RWPE1 (cell line): ENCODE measurements around the gene OR8H2.
"Not testable (repeated sequence)": the region's sequence is repeated elsewhere in the genome, so short reads cannot be mapped to it uniquely, and the experiment has no call there.

Source experiments
- CTCF ChIA-PET: fragments of 350-600 bp; sonication (Branson Sonifier 250); formaldehyde crosslinking; extraction: SDS; loops from one replicate; lab custom pipeline; 2021; lab: Yijun Ruan, JAX
- POLR2A ChIA-PET: fragments of 400-600 bp; formaldehyde crosslinking; extraction: SDS; loops from one replicate; lab custom pipeline; 2020; ENCODE audit warnings: antibody characterized with exemption; ENCODE audit not compliant: low non-redundant PET; lab: Yijun Ruan, JAX
- DNase-seq: peaks from one replicate; pipeline ENCODE4 v3.0.0; 2012; ENCODE audit warnings: low spot score
- H3K27ac ChIP-seq: fragments of 450-650 bp; 2 replicates; pipeline ENCODE4 v1.5.1; 2017
- CTCF ChIP-seq: fragments of 450-650 bp; conservative IDR thresholded peaks from 2 replicates; pipeline ENCODE4 v1.5.1; 2017; ENCODE audit warnings: low read depth, mild to moderate bottlenecking

OR8H2 gene

GRCh38 chr11:56103210-56103737, at the start of gene OR8H2:
Gene OR8H2 (plus strand): TSS chr11:56103687. CDS start chr11:56105043, 1,356 bp downstream.
- no peak for TF ChIP-seq CTCF
- DNase-seq: no peak
- ChIA-PET POLR2A (no interaction called here), CTCF (no interaction called here)
- H3K27ac ChIP-seq: no peak within 1 kb of the TSS

GRCh38 chr11:56056366-56056765, 47.1 kb upstream of the OR8H2 start:
- DNase-seq, POLR2A ChIA-PET, H3K27ac ChIP-seq, CTCF ChIA-PET: not testable (repeated sequence)

GRCh38 chr11:56057661-56058237, 45.7 kb upstream of the OR8H2 start:
- DNase-seq, CTCF ChIA-PET, H3K27ac ChIP-seq, POLR2A ChIA-PET: not testable (repeated sequence)

GRCh38 chr11:56058260-56058780, 45.2 kb upstream of the OR8H2 start:
- DNase-seq, POLR2A ChIA-PET, H3K27ac ChIP-seq, CTCF ChIA-PET: not testable (repeated sequence)

- CTCF ChIA-PET: no interaction called here
- H3K27ac ChIP-seq: no peak overlapping the region
- no peak for TF ChIP-seq CTCF
- DNase-seq: no peak
- POLR2A ChIA-PET: no interaction called here
Measured at GRCh38 chr11:56066980-56067379, 36.5 kb upstream of the OR8H2 start.

- CTCF ChIA-PET: no interaction called here
- H3K27ac ChIP-seq: no peak overlapping the region
- no peak for DNase-seq
- TF ChIP-seq CTCF: no peak
- POLR2A ChIA-PET: no interaction called here
Measured at GRCh38 chr11:56089697-56090096, 13.8 kb upstream of the OR8H2 start.

- POLR2A ChIA-PET: no interaction called here
- no peak within 1 kb of the TSS for H3K27ac ChIP-seq
- DNase-seq: no peak
- CTCF ChIA-PET: no interaction called here
- no peak for TF ChIP-seq CTCF
Measured at GRCh38 chr11:56093008-56093407, 10.5 kb upstream of the OR8H2 start, which contains the start of gene OR8I2. Gene OR8I2 (plus strand): TSS chr11:56093308. CDS start chr11:56093308, 0 bp downstream.

GRCh38 chr11:56122073-56122472, 18.6 kb downstream of the OR8H2 start, which contains the start of gene OR8H3:
Gene OR8H3 (plus strand): TSS chr11:56122373. CDS start chr11:56122373, 0 bp downstream.
- H3K27ac ChIP-seq: no peak within 1 kb of the TSS
- ChIA-PET CTCF (no interaction called here), POLR2A (no interaction called here)
- DNase-seq: no peak
- no peak for TF ChIP-seq CTCF
